CD4-positive, alpha-beta T cell (primary cell): Measurements from ENCODE around the gene SNUPN. TPM values are rescaled to one million over a fixed set of nuclear protein-coding genes. Genes with fewer than 3 reads are reported as not detected.

Experiments
- ATAC-seq: fragments of 200-7000 bp; cut with Tn5 transposase; one replicate; pipeline ENCODE4 v1.10.0; 2022; ENCODE audit warnings: mild to moderate bottlenecking; ENCODE audit not compliant: poor library complexity
- CTCF ChIA-PET: fragments of 350-600 bp; sonication (Branson Sonifier 250); formaldehyde crosslinking; loops from one replicate; lab custom pipeline; 2021; ENCODE audit warnings: antibody characterized with exemption, inconsistent platforms; lab: Charles Lee
- POLR2A ChIA-PET: fragments of 350-600 bp; sonication (Branson Sonifier 250); formaldehyde crosslinking; loops from one replicate; lab custom pipeline; 2021; ENCODE audit warnings: antibody characterized with exemption, inconsistent platforms; lab: Charles Lee
- DNase-seq, 14 experiments: peaks; one replicate each; pipeline ENCODE4 v3.0.0-alpha.2; 2013 to 2020; ENCODE audit warnings: mixed read lengths in 2 of 14
- H3K27ac ChIP-seq, 2 donors: one replicate each; pipeline versions ENCODE4 v1.5.1 to v1.7.0; 2013; ENCODE audit warnings: low read length in 2 of 2, low read depth in 1 of 2, mild to moderate bottlenecking in 1 of 2
- H3K27me3 ChIP-seq, 2 experiments: 1 replicate in 1 of 2; 2 replicates in 1 of 2; pipeline versions ENCODE4 v1.6.1 to v1.7.0; 2013; ENCODE audit warnings: low read length in 2 of 2, control low read depth in 1 of 2, mild to moderate bottlenecking in 1 of 2, moderate library complexity in 1 of 2; ENCODE audit not compliant: insufficient read depth in 2 of 2, control insufficient read depth in 1 of 2
- H3K36me3 ChIP-seq: one replicate; pipeline ENCODE4 v1.6.1; 2013; ENCODE audit warnings: low read length, control low read depth; ENCODE audit not compliant: insufficient read depth
- H3K4me1 ChIP-seq: one replicate; pipeline ENCODE4 v1.6.1; 2013; ENCODE audit warnings: low read length, control low read depth; ENCODE audit not compliant: insufficient read depth
- H3K4me3 ChIP-seq: one replicate; pipeline ENCODE4 v1.5.1; 2013; ENCODE audit warnings: mild to moderate bottlenecking, low read length, moderate library complexity
- H3K9me3 ChIP-seq, 2 experiments: 1 replicate in 1 of 2; 2 replicates in 1 of 2; pipeline versions ENCODE4 v1.6.1 to v1.7.0; 2013; ENCODE audit warnings: low read length in 2 of 2, mild to moderate bottlenecking in 2 of 2, control low read depth in 1 of 2, moderate library complexity in 1 of 2; ENCODE audit not compliant: control insufficient read depth in 1 of 2, insufficient read depth in 1 of 2
- H3K27ac Mint-ChIP-seq: one replicate; pipeline ENCODE4 v1.8.0; 2020; ENCODE audit warnings: mixed read lengths
- H3K27me3 Mint-ChIP-seq: one replicate; pipeline ENCODE4 v1.8.0; 2021; ENCODE audit warnings: mixed read lengths
- H3K36me3 Mint-ChIP-seq: one replicate; pipeline ENCODE4 v1.8.0; 2021; ENCODE audit warnings: low read depth, mixed read lengths
- H3K4me1 Mint-ChIP-seq: one replicate; pipeline ENCODE4 v1.8.0; 2021; ENCODE audit warnings: low read depth, mixed read lengths
- H3K4me3 Mint-ChIP-seq: one replicate; pipeline ENCODE4 v1.8.0; 2020; ENCODE audit warnings: mild to moderate bottlenecking, mixed read lengths
- H3K9me3 Mint-ChIP-seq: one replicate; pipeline ENCODE4 v1.8.0; 2020; ENCODE audit warnings: mixed read lengths
- CTCF ChIP-seq: fragments of 200-600 bp; IDR thresholded peaks from one replicate; pipeline ENCODE4 v1.8.0; 2022; ENCODE audit warnings: antibody characterized with exemption, mild to moderate bottlenecking
- intact Hi-C, 2 experiments: fragments of 100-400 bp; cut with DNase I in 1 of 2; cut with micrococcal nuclease in 1 of 2; formaldehyde crosslinking; loops; one replicate each; pipeline versions ENCODE4 v1.15.1 to v1.9.0; 2023 to 2025; cut with DNase I, micrococcal nuclease
- polyA plus RNA-seq, 2 donors: library from polyadenylated mRNA; unstranded; fragments of 120-200 nt; gene quantifications; one replicate each; pipeline ENCODE4 v1.2.1, GENCODE V29; 2013
- total RNA-seq, 174 experiments: library from RNA in 2 of 174; stranded (reverse) in 2 of 174; gene quantifications; one replicate each; pipeline ENCODE4 v1.2.3 and lab custom pipeline; 2021 to 2026

Gene SNUPN
- 10 to 100 TPM; 10.0 to 11.6 TPM for total RNA-seq
- polyA plus RNA-seq (2013, experiment 1 of 2) = 18.8 TPM
- 20.7 TPM for polyA plus RNA-seq (2013, experiment 2 of 2)
- 4.0 to 42.8 (median 11.5) reads per million in 172 experiments for total RNA-seq (lab: John Stamatoyannopoulos, UW)

- no peaks in the 10 kb centered on the region for H3K27me3 Mint-ChIP-seq
- no peaks in the 10 kb centered on the region for H3K9me3 ChIP-seq
- no peaks in the 10 kb centered on the region for H3K27me3 ChIP-seq
- TF ChIP-seq CTCF = no peak
- peak within 1 kb of the TSS; percentile 92 for H3K4me3 Mint-ChIP-seq
- H3K27ac ChIP-seq = peak within 1 kb of the TSS; percentile 95
- intact Hi-C loops = loop anchor here (1.0 to 10.0 kb wide), 12 partner anchors 15 to 1799 kb away; partner anchors contain the start of genes IMP3 (in 2 of the 2), COX5A (in 1 of the 2), HMG20A (in 1 of the 2) and MAN2C1 (in 1 of the 2)
- H3K27ac Mint-ChIP-seq = peak within 1 kb of the TSS; percentile 90
- no peaks in the 10 kb centered on the region for H3K9me3 Mint-ChIP-seq
- peak within 1 kb of the TSS; percentile 100 for H3K4me3 ChIP-seq
- CTCF ChIA-PET = interaction anchor here (1.1 to 2.6 kb wide), 4 partner anchors 14 to 171 kb away, joined by 3 to 18 read pairs (median 7); partner anchors contain the start of genes IMP3 and PTPN9
- H3K36me3 ChIP-seq = peaks cover under 1% of the 10 kb centered on the region
- peaks cover 31% of the 10 kb centered on the region for H3K4me1 ChIP-seq
- H3K36me3 Mint-ChIP-seq = peaks cover 25% of the 10 kb centered on the region
- POLR2A ChIA-PET = interaction anchor here (0.6 to 4.4 kb wide), 18 partner anchors 9 to 631 kb away, joined by 3 to 231 read pairs (median 6); partner anchors contain the start of genes C15orf39, IMP3, MAN2C1 and PPCDC
- DNase-seq = peak; percentile 86 to 97 (median 92)
- peak; percentile 92 for ATAC-seq
- peaks cover 29% of the 10 kb centered on the region for H3K4me1 Mint-ChIP-seq
These were observed at the start of gene SNUPN for GRCh38 chr15:75625542-75626347. SNUPN (minus strand) TSS chr15:75625725; CDS start chr15:75621051, 4,674 bp downstream.

DNA sequence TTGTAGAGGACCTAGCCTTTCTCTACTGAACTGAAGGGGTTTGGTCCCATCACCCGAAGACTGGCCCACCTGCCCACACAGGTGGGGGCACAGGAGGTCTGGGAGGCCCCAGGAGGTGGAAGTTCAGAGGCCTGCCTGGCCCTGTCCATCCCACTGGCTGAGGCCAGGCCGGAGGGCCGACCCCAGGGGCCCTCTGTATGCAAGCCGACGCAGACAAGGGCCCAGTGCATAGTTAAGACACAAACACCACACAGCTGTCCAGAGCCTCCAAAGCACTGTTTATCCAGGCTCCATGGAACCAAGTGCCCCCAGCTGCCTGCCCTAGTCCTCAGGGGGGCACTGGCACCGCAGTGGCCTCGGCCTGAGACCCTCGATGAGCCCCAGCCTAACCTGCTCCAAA, 48.8 kb upstream of the SNUPN start:
- intact Hi-C loops = no loop called here
- ChIA-PET CTCF (no interaction called here), POLR2A (no interaction called here)
- H3K9me3 Mint-ChIP-seq = no peaks in the 10 kb centered on the region
- TF ChIP-seq CTCF = no peak
- H3K4me1 Mint-ChIP-seq = no peaks in the 10 kb centered on the region
- Histone ChIP-seq H3K4me1 (no peaks in the 10 kb centered on the region), H3K9me3 (no peaks in the 10 kb centered on the region), H3K27ac (no peak overlapping the region), H3K36me3 (no peaks in the 10 kb centered on the region), H3K27me3 (no peaks in the 10 kb centered on the region), H3K4me3 (no peak overlapping the region)
- H3K27ac Mint-ChIP-seq = no peak overlapping the region
- H3K4me3 Mint-ChIP-seq = no peak overlapping the region
- H3K36me3 Mint-ChIP-seq = no peaks in the 10 kb centered on the region
- DNase-seq = no peak
- ATAC-seq = no peak
- no peaks in the 10 kb centered on the region for H3K27me3 Mint-ChIP-seq

- ATAC-seq = no peak
- no peaks in the 10 kb centered on the region for H3K9me3 ChIP-seq
- H3K27ac Mint-ChIP-seq = no peak overlapping the region
- H3K4me1 ChIP-seq = no peaks in the 10 kb centered on the region
- H3K4me1 Mint-ChIP-seq = no peaks in the 10 kb centered on the region
- POLR2A ChIA-PET = no interaction called here
- TF ChIP-seq CTCF = no peak
- H3K9me3 Mint-ChIP-seq = no peaks in the 10 kb centered on the region
- H3K27me3 Mint-ChIP-seq = no peaks in the 10 kb centered on the region
- H3K36me3 ChIP-seq = no peaks in the 10 kb centered on the region
- H3K27ac ChIP-seq = no peak overlapping the region
- intact Hi-C loops = no loop called here
- no peaks in the 10 kb centered on the region for H3K27me3 ChIP-seq
- H3K4me3 Mint-ChIP-seq = no peak overlapping the region
- no peak for DNase-seq
- no peak overlapping the region for H3K4me3 ChIP-seq
- H3K36me3 Mint-ChIP-seq = no peaks in the 10 kb centered on the region
- CTCF ChIA-PET = no interaction called here
These were observed 48.1 kb upstream of the SNUPN start for GRCh38 chr15:75673426-75674235.
